HepG2 (cell line): ENCODE data around the gene POLR1H. TPM values are rescaled to one million over a fixed set of nuclear protein-coding genes. Genes with fewer than 3 reads are reported as not detected.

ENCODE experiments used
- ETV6 ChIP-seq: sonication (generic); formaldehyde crosslinking; conservative IDR thresholded peaks from 2 replicates; pipeline ENCODE4 v1.4.0; 2020; ENCODE audit warnings: missing genetic modification reagents
- GFI1 ChIP-seq: sonication (generic); formaldehyde crosslinking; IDR thresholded peaks from 2 replicates; pipeline ENCODE4 v1.5.0; 2020; ENCODE audit warnings: missing genetic modification reagents, mild to moderate bottlenecking, borderline replicate concordance
- KLF9 ChIP-seq: IDR thresholded peaks from 2 replicates; pipeline ENCODE4 v1.6.1; 2016; ENCODE audit warnings: low read depth
- PHF5A ChIP-seq: IDR thresholded peaks from one replicate; pipeline ENCODE4 v1.6.1; 2018; ENCODE audit warnings: low read depth, missing genetic modification reagents; ENCODE audit not compliant: unreplicated experiment
- PPARG ChIP-seq: conservative IDR thresholded peaks from 2 replicates; pipeline ENCODE4 v1.6.1; 2016; ENCODE audit warnings: missing biosample characterization, missing genetic modification reagents
- RXRB ChIP-seq: IDR thresholded peaks from 2 replicates; pipeline ENCODE4 v1.6.1; 2016; ENCODE audit warnings: borderline replicate concordance, missing genetic modification reagents, missing compliant biosample characterization
- TGIF2 ChIP-seq: IDR thresholded peaks from 2 replicates; pipeline ENCODE4 v1.6.1; 2016; ENCODE audit warnings: control low read depth, missing compliant biosample characterization
- ZBTB3 ChIP-seq: sonication (generic); formaldehyde crosslinking; IDR thresholded peaks from 2 replicates; pipeline ENCODE4 v1.4.0; 2020; ENCODE audit warnings: low read depth, mild to moderate bottlenecking, moderate library complexity, missing genetic modification reagents, borderline replicate concordance
- ZNF782 ChIP-seq: sonication (generic); formaldehyde crosslinking; IDR thresholded peaks from 2 replicates; pipeline ENCODE4 v1.4.0; 2020; ENCODE audit warnings: missing genetic modification reagents, mild to moderate bottlenecking, borderline replicate concordance
- ZSCAN29 ChIP-seq: sonication (generic); formaldehyde crosslinking; conservative IDR thresholded peaks from 2 replicates; pipeline ENCODE4 v1.4.0; 2020; ENCODE audit warnings: mild to moderate bottlenecking, missing genetic modification reagents
- polyA plus RNA-seq, 8 experiments: library from polyadenylated mRNA; depleted of rRNA in 3 of 8; stranded (reverse) in 7 of 8; unstranded in 1 of 8; fragments of >200 nt; fragmentation: Illumina TruSeq in 4 of 8; extraction: Trizol in 4 of 8; gene quantifications; 2 replicates each; pipeline versions ENCODE4 v1.2.1 to v1.2.3, GENCODE V29; 2011 to 2016; ENCODE audit warnings: low read depth in 4 of 8, missing spikeins in 1 of 8, mixed read lengths in 1 of 8; ENCODE audit not compliant: insufficient read depth in 1 of 8
- total RNA-seq, 5 experiments: library from RNA; depleted of rRNA; stranded (reverse); fragments of >200 nt; fragmentation: Illumina TruSeq; extraction: Trizol; gene quantifications; 2 replicates each; pipeline ENCODE4 v1.2.3, GENCODE V29; 2016; ENCODE audit warnings: low read depth in 1 of 5
- TF ChIP-seq, protein P1 (sequence below): IDR thresholded peaks from 2 replicates; pipeline ENCODE4 v1.6.1; 2018; ENCODE audit warnings: missing genetic modification reagents, mild to moderate bottlenecking, missing compliant biosample characterization
- TF ChIP-seq, protein P2 (sequence below): sonication (generic); formaldehyde crosslinking; IDR thresholded peaks from 2 replicates; pipeline ENCODE4 v1.5.1; 2020; ENCODE audit warnings: mild to moderate bottlenecking, missing genetic modification reagents, moderate library complexity
- TF ChIP-seq, protein P3 (sequence below), 2 experiments: sonication (generic) in 1 of 2; formaldehyde crosslinking in 1 of 2; IDR thresholded peaks; 2 replicates each; pipeline versions ENCODE4 v1.4.0 to v1.6.1; 2016 to 2020; ENCODE audit warnings: borderline replicate concordance in 1 of 2, low read depth in 1 of 2, mild to moderate bottlenecking in 1 of 2, missing genetic modification reagents in 1 of 2
- TF ChIP-seq, protein P4 (sequence below): sonication (generic); formaldehyde crosslinking; conservative IDR thresholded peaks from 2 replicates; pipeline ENCODE4 v1.4.0; 2020; ENCODE audit warnings: missing genetic modification reagents

POLR1H gene
- total and polyA plus RNA-seq, 2 of the 13 experiments (the other 11 are each of a cell fraction or from before 2014, with no cell fraction given), result 61.4 to 79.8 TPM

DNA sequence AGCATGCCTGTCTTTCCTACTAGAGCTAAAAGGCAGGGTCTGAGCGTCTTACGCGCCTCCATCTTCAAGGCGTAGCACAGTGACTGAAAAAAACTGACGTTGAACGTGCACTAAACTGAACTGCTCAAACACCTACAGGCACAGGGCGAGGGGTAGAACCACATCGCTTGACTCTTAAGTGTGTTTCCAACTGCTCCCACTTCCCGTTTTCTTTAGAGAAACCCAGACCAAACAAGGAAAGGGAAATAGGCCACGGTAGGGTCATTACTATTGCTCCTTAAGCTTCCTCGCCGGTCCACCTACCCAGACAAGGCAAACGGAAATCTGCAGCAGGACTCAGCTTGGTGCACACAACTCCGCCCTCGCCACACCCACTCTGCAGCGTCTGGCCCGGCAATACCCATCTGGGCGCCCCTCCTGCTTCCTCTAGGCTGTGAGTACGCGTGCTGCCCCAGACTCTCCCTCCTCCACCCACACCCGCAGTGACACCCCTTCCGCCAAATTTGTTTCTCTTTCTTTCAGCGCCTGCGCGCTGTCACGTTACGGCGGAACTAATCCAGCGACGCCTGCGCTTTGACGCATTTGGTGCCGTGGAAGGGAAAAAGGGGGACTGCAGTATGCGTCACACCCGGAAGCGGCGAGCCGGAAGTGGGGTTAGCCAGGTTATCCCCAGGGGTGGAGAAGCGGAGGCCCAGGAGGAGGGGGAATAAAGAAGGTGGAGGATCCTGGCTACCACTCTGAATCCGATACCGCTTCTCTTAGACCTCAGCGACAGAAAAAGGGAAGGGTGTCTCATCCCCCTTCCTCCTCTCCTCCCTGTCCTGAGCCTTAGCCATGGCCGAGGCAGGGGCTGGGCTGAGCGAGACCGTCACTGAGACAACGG lies 5.8 kb downstream of the POLR1H start, which contains the start of gene PPP1R11 (continued):
- TF ChIP-seq, protein P1, sequence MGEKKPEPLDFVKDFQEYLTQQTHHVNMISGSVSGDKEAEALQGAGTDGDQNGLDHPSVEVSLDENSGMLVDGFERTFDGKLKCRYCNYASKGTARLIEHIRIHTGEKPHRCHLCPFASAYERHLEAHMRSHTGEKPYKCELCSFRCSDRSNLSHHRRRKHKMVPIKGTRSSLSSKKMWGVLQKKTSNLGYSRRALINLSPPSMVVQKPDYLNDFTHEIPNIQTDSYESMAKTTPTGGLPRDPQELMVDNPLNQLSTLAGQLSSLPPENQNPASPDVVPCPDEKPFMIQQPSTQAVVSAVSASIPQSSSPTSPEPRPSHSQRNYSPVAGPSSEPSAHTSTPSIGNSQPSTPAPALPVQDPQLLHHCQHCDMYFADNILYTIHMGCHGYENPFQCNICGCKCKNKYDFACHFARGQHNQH (CRISPR knock-in tag), result peak; percentile 96
- TF ChIP-seq, protein P2, sequence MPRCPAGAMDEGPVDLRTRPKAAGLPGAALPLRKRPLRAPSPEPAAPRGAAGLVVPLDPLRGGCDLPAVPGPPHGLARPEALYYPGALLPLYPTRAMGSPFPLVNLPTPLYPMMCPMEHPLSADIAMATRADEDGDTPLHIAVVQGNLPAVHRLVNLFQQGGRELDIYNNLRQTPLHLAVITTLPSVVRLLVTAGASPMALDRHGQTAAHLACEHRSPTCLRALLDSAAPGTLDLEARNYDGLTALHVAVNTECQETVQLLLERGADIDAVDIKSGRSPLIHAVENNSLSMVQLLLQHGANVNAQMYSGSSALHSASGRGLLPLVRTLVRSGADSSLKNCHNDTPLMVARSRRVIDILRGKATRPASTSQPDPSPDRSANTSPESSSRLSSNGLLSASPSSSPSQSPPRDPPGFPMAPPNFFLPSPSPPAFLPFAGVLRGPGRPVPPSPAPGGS (CRISPR knock-in tag), result peak; percentile 76; the same call in 1 of the 2 replicates
- TF ChIP-seq ZNF782 (CRISPR knock-in tag) (peak; percentile 70; the same call in 1 of the 2 replicates), ZSCAN29 (CRISPR knock-in tag) (peak; percentile 92), TGIF2 (CRISPR knock-in tag) (peak; percentile 88), PPARG (CRISPR knock-in tag) (no peak), PHF5A (CRISPR knock-in tag) (peak; percentile 98), ZBTB3 (0 out of 2 replicates have a peak, but pooled peaks have one; percentile 87), RXRB (CRISPR knock-in tag) (peak; percentile 32), ETV6 (CRISPR knock-in tag) (peak; percentile 94), GFI1 (CRISPR knock-in tag) (peak; percentile 86; the same call in 1 of the 2 replicates), KLF9 (peak; percentile 93)
- TF ChIP-seq, protein P3, sequence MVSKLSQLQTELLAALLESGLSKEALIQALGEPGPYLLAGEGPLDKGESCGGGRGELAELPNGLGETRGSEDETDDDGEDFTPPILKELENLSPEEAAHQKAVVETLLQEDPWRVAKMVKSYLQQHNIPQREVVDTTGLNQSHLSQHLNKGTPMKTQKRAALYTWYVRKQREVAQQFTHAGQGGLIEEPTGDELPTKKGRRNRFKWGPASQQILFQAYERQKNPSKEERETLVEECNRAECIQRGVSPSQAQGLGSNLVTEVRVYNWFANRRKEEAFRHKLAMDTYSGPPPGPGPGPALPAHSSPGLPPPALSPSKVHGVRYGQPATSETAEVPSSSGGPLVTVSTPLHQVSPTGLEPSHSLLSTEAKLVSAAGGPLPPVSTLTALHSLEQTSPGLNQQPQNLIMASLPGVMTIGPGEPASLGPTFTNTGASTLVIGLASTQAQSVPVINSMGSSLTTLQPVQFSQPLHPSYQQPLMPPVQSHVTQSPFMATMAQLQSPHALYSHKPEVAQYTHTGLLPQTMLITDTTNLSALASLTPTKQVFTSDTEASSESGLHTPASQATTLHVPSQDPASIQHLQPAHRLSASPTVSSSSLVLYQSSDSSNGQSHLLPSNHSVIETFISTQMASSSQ (IDR thresholded peaks at IDR 0.05; ENCODE audit: low read depth), result peak; percentile 62
- TF ChIP-seq, protein P3 (CRISPR knock-in tag; IDR thresholded peaks at IDR 0.05; ENCODE audit: borderline replicate concordance), result peak; percentile 68; the same call in 1 of the 2 replicates
- TF ChIP-seq, protein P4, sequence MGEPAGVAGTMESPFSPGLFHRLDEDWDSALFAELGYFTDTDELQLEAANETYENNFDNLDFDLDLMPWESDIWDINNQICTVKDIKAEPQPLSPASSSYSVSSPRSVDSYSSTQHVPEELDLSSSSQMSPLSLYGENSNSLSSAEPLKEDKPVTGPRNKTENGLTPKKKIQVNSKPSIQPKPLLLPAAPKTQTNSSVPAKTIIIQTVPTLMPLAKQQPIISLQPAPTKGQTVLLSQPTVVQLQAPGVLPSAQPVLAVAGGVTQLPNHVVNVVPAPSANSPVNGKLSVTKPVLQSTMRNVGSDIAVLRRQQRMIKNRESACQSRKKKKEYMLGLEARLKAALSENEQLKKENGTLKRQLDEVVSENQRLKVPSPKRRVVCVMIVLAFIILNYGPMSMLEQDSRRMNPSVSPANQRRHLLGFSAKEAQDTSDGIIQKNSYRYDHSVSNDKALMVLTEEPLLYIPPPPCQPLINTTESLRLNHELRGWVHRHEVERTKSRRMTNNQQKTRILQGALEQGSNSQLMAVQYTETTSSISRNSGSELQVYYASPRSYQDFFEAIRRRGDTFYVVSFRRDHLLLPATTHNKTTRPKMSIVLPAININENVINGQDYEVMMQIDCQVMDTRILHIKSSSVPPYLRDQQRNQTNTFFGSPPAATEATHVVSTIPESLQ (CRISPR knock-in tag), result no peak; the same call in 1 of the 2 replicates
